Mesenchymal stem cell (in vitro differentiated cells and primary cell): Measurements from ENCODE around the gene FDX1.

Experiments used
- DNase-seq: peaks from one replicate; pipeline ENCODE4 v3.0.0-alpha.2; 2013
- H2AFZ ChIP-seq: one replicate; pipeline ENCODE4 v1.6.1; 2013; ENCODE audit warnings: low read depth, mild to moderate bottlenecking, control low read depth, inconsistent platforms, low read length, moderate library complexity
- H2AK5ac ChIP-seq: 2 replicates; pipeline ENCODE4 v1.6.1; 2013; ENCODE audit warnings: low read length, moderate library complexity, mild to moderate bottlenecking, inconsistent platforms; ENCODE audit not compliant: severe bottlenecking
- H2BK120ac ChIP-seq: one replicate; pipeline ENCODE4 v1.6.1; 2013; ENCODE audit warnings: low read depth, mild to moderate bottlenecking, inconsistent platforms, low read length, moderate library complexity
- H2BK12ac ChIP-seq, 2 experiments: one replicate each; pipeline ENCODE4 v1.6.1; 2013; ENCODE audit warnings: inconsistent platforms in 2 of 2, low read length in 2 of 2, mild to moderate bottlenecking in 2 of 2, moderate library complexity in 2 of 2, control low read depth in 1 of 2
- H2BK15ac ChIP-seq: one replicate; pipeline ENCODE4 v1.6.1; 2013; ENCODE audit warnings: mild to moderate bottlenecking, low read depth, inconsistent platforms; ENCODE audit not compliant: poor library complexity, severe bottlenecking
- H2BK5ac ChIP-seq: 2 replicates; pipeline ENCODE4 v1.6.1; 2013; ENCODE audit warnings: low read depth, mild to moderate bottlenecking, low read length, control low read depth, inconsistent platforms; ENCODE audit not compliant: poor library complexity, severe bottlenecking
- H3K14ac ChIP-seq, 2 experiments: one replicate each; pipeline ENCODE4 v1.6.1; 2013; ENCODE audit warnings: inconsistent platforms in 2 of 2, low read length in 2 of 2, control low read depth in 1 of 2, mild to moderate bottlenecking in 1 of 2, moderate library complexity in 1 of 2
- H3K18ac ChIP-seq, 2 experiments: one replicate each; pipeline ENCODE4 v1.6.1; 2013; ENCODE audit warnings: inconsistent platforms in 2 of 2, low read length in 2 of 2, control low read depth in 1 of 2, low read depth in 1 of 2, mild to moderate bottlenecking in 1 of 2
- H3K23ac ChIP-seq, 2 experiments: one replicate each; pipeline ENCODE4 v1.6.1; 2013; ENCODE audit warnings: inconsistent platforms in 2 of 2, low read length in 2 of 2, mild to moderate bottlenecking in 2 of 2, moderate library complexity in 2 of 2, control low read depth in 1 of 2
- H3K27ac ChIP-seq: 2 replicates; pipeline ENCODE4 v1.5.1; 2013; ENCODE audit warnings: mild to moderate bottlenecking, moderate library complexity, low read length, control low read depth, inconsistent platforms; ENCODE audit not compliant: poor library complexity, severe bottlenecking
- H3K27me3 ChIP-seq, 2 experiments: 2 replicates each; pipeline versions ENCODE4 v1.6.1 to v1.7.0; 2013; ENCODE audit warnings: low read length in 2 of 2, mild to moderate bottlenecking in 2 of 2, moderate library complexity in 2 of 2, control low read depth in 1 of 2, inconsistent platforms in 1 of 2; ENCODE audit not compliant: control insufficient read depth in 1 of 2, insufficient read depth in 1 of 2
- H3K36me3 ChIP-seq, 2 experiments: 2 replicates each; pipeline versions ENCODE4 v1.6.1 to v1.7.0; 2013; ENCODE audit warnings: low read length in 2 of 2, control low read depth in 1 of 2, inconsistent platforms in 1 of 2, low read depth in 1 of 2, mild to moderate bottlenecking in 1 of 2; ENCODE audit not compliant: insufficient read depth in 2 of 2, control insufficient read depth in 1 of 2
- H3K4ac ChIP-seq, 2 experiments: one replicate each; pipeline ENCODE4 v1.6.1; 2013; ENCODE audit warnings: inconsistent platforms in 2 of 2, low read length in 2 of 2, mild to moderate bottlenecking in 2 of 2, moderate library complexity in 2 of 2, control low read depth in 1 of 2, low read depth in 1 of 2
- H3K4me1 ChIP-seq: 2 replicates; pipeline ENCODE4 v1.6.1; 2013; ENCODE audit warnings: low read depth, low read length, control low read depth; ENCODE audit not compliant: control insufficient read depth, insufficient read depth
- H3K4me2 ChIP-seq: 2 replicates; pipeline ENCODE4 v1.6.1; 2013; ENCODE audit warnings: low read length, mild to moderate bottlenecking, inconsistent platforms; ENCODE audit not compliant: poor library complexity, severe bottlenecking
- H3K4me3 ChIP-seq, 2 experiments: 2 replicates each; pipeline versions ENCODE4 v1.5.1 to v1.7.0; 2013; ENCODE audit warnings: low read length in 2 of 2, mild to moderate bottlenecking in 2 of 2, control low read depth in 1 of 2, low read depth in 1 of 2; ENCODE audit not compliant: insufficient read depth in 1 of 2
- H3K79me1 ChIP-seq: replicated peaks from 2 replicates; pipeline ENCODE4 v1.6.1; 2013; ENCODE audit warnings: mild to moderate bottlenecking, control low read depth, low read length, inconsistent platforms; ENCODE audit not compliant: poor library complexity, severe bottlenecking
- H3K9ac ChIP-seq: 2 replicates; pipeline ENCODE4 v1.7.0; 2013; ENCODE audit warnings: mild to moderate bottlenecking, low read length, moderate library complexity
- H3K9me3 ChIP-seq: 2 replicates; pipeline ENCODE4 v1.7.0; 2013; ENCODE audit warnings: mild to moderate bottlenecking, low read length; ENCODE audit not compliant: control insufficient read depth
- H4K8ac ChIP-seq: one replicate; pipeline ENCODE4 v1.6.1; 2013; ENCODE audit warnings: inconsistent platforms, mild to moderate bottlenecking, low read length, moderate library complexity
- H4K91ac ChIP-seq: one replicate; pipeline ENCODE4 v1.6.1; 2013; ENCODE audit warnings: mild to moderate bottlenecking, low read length, inconsistent platforms
- WGBS: methylation state at CpG from one replicate; pipeline ENCODE4 v1.1.7; 2013; ENCODE audit warnings: mixed read lengths; 5-methylcytosine and 5-hydroxymethylcytosine counted together

Gene FDX1

DNA sequence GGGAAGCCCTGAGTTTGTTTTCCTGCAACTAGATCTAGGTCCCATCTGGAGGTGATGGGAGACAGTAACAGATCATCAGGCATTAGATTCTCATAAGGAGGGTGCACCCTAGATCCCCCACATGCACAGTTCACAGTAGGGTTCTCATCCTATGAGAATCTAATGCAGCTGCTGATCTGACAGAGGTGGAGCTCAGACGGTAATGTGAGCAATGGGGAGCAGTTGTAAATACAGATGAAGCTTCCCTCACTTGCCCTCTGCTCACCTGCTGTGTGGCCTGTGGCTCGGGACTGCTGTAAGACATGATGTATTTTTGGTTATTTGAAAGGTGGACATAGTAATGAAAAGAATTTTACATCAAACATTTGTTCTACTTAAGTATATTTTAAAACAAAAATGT, 20.5 kb downstream of the FDX1 start:
- Histone ChIP-seq H3K23ac (no peak overlapping the region), H3K9ac (no peak overlapping the region), H3K4ac (no peak overlapping the region), H2AFZ (no peak overlapping the region), H3K4me1 (no peaks in the 10 kb centered on the region), H4K91ac (no peak overlapping the region), H2BK15ac (no peak overlapping the region), H3K79me1 (peaks cover 18% of the 10 kb centered on the region), H3K4me3 (no peak overlapping the region), H3K36me3 (peaks cover 4 to 5% of the 10 kb centered on the region in 2 experiments), H3K27me3 (no peaks in the 10 kb centered on the region), H3K27ac (no peak overlapping the region), H2AK5ac (no peak overlapping the region), H3K4me2 (no peak overlapping the region), H2BK120ac (no peak overlapping the region), H2BK5ac (no peak overlapping the region), H3K14ac (no peak overlapping the region), H4K8ac (no peak overlapping the region), H3K18ac (no peak overlapping the region), H2BK12ac (no peak overlapping the region), H3K9me3 (no peaks in the 10 kb centered on the region)
- no peak for DNase-seq
- 92% methylated on average over 1 of the region's 2 CpGs for WGBS

DNA sequence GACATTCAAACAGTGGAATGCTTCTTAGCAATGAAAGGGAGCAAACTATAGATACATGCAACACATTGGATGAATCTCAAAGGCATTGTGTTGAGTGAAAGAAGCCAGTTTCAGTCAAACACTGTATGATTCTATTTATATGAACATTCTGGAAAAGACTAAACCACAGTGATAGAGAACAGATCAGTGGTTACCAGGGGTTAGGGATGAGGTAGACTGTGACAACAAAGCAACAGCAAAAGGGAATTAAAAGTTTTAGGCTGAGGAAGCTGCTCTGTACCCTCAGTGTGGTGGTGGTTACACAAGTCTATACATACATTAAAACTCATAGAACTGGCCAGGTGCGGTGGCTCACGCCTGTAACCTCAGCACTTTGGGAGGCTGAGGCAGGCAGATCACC, 23.0 kb downstream of the FDX1 start:
- no peak overlapping the region for H3K4me2 ChIP-seq
- no peak overlapping the region for H4K91ac ChIP-seq
- H3K9me3 ChIP-seq = no peaks in the 10 kb centered on the region
- H2BK120ac ChIP-seq = no peak overlapping the region
- no peak overlapping the region for H3K18ac ChIP-seq
- no peak overlapping the region for H2BK5ac ChIP-seq
- no peak overlapping the region for H2AFZ ChIP-seq
- H3K27ac ChIP-seq = no peak overlapping the region
- no peak overlapping the region for H3K4me3 ChIP-seq
- no peak overlapping the region for H3K14ac ChIP-seq
- H2BK15ac ChIP-seq = no peak overlapping the region
- no peak overlapping the region for H2AK5ac ChIP-seq
- H3K79me1 ChIP-seq = peaks cover 21% of the 10 kb centered on the region
- no peak for DNase-seq
- no peak overlapping the region for H2BK12ac ChIP-seq
- no peak overlapping the region for H3K23ac ChIP-seq
- no peak overlapping the region for H4K8ac ChIP-seq
- H3K27me3 ChIP-seq = no peaks in the 10 kb centered on the region
- H3K9ac ChIP-seq = no peak overlapping the region
- H3K4me1 ChIP-seq = no peaks in the 10 kb centered on the region
- 100% methylated on average over 2 of the region's 2 CpGs for WGBS
- H3K4ac ChIP-seq = no peak overlapping the region
- H3K36me3 ChIP-seq = peaks cover 0 to 5% of the 10 kb centered on the region in 2 experiments

DNA sequence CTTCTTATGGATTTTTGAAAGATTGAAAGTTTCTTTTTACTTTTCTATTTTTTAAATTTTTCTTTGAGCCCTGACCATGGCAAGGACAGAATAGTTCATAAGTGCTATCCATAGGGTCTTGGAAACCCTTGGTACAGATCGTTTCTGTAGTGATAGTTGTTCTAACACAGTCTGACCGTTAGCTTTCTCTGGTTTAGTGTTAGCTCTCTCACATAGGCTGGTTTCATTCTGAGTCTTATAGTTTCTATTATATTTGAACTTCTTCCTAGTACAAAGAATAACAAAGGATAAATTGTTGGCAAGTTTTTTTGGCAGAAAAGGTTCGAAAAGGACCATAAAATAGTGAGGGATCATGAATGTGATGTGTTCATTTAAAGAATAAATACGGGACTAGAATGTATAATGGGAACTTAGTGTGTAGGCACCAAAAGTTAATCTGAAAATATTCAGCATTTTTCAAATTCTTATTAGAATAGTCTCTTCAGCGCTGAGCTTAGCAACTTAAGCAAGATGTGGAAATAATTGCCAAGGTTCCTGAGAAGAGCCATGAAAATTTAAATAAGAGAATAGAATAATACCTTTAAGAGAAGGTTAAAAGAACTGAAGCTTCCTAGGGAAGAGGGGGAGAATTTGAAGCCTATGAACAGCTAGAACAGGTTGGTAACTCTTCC, 24.1 kb downstream of the FDX1 start:
- H4K91ac ChIP-seq = no peak overlapping the region
- H3K14ac ChIP-seq = no peak overlapping the region
- H2BK12ac ChIP-seq = no peak overlapping the region
- no peak overlapping the region for H3K23ac ChIP-seq
- H3K4ac ChIP-seq = no peak overlapping the region
- no peak overlapping the region for H2BK15ac ChIP-seq
- peaks cover 21% of the 10 kb centered on the region for H3K79me1 ChIP-seq
- no peak overlapping the region for H2BK120ac ChIP-seq
- H3K4me1 ChIP-seq = no peaks in the 10 kb centered on the region
- H2BK5ac ChIP-seq = no peak overlapping the region
- no peaks in the 10 kb centered on the region for H3K9me3 ChIP-seq
- WGBS = 100% methylated on average over 1 of the region's 5 CpGs
- DNase-seq = no peak
- no peak overlapping the region for H3K27ac ChIP-seq
- no peaks in the 10 kb centered on the region for H3K27me3 ChIP-seq
- H3K36me3 ChIP-seq = peaks cover 0 to 12% of the 10 kb centered on the region in 2 experiments
- no peak overlapping the region for H3K4me2 ChIP-seq
- no peak overlapping the region for H3K18ac ChIP-seq
- H4K8ac ChIP-seq = no peak overlapping the region
- no peak overlapping the region for H2AK5ac ChIP-seq
- no peak overlapping the region for H3K9ac ChIP-seq
- no peak overlapping the region for H2AFZ ChIP-seq
- H3K4me3 ChIP-seq = no peak overlapping the region

DNA sequence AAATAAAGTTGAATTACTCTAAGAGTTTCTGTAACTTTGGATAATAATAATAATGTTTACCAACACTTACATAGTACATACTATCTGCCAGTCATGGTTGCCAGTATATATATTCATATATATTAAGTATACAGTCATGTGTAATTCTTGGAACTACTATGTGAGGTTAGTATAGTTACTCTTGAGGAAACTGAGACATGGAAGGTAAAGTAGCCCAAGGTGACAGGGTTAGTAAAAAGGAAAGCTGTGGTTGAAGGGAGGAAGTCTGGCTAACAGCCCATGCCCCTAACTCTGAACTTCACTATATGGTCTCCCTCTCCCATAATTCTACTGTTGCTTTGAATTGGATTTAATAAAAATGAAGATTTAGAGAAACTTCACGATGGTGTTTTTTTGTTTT, 24.9 kb downstream of the FDX1 start:
- peaks cover 26% of the 10 kb centered on the region for H3K79me1 ChIP-seq
- no peak overlapping the region for H2BK5ac ChIP-seq
- H3K27ac ChIP-seq = no peak overlapping the region
- no peak overlapping the region for H3K4ac ChIP-seq
- H2AK5ac ChIP-seq = no peak overlapping the region
- 40% methylated on average over 1 of the region's 1 CpG for WGBS
- H2AFZ ChIP-seq = no peak overlapping the region
- no peak overlapping the region for H3K4me2 ChIP-seq
- no peak overlapping the region for H2BK12ac ChIP-seq
- H2BK15ac ChIP-seq = no peak overlapping the region
- no peaks in the 10 kb centered on the region for H3K9me3 ChIP-seq
- H3K23ac ChIP-seq = no peak overlapping the region
- no peak overlapping the region for H2BK120ac ChIP-seq
- no peak overlapping the region for H3K9ac ChIP-seq
- no peaks in the 10 kb centered on the region for H3K4me1 ChIP-seq
- no peak for DNase-seq
- no peaks in the 10 kb centered on the region for H3K27me3 ChIP-seq
- H3K36me3 ChIP-seq = peaks cover 0 to 20% of the 10 kb centered on the region in 2 experiments
- no peak overlapping the region for H3K4me3 ChIP-seq
- H3K18ac ChIP-seq = no peak overlapping the region
- H4K91ac ChIP-seq = no peak overlapping the region
- H4K8ac ChIP-seq = no peak overlapping the region
- no peak overlapping the region for H3K14ac ChIP-seq
